Measurements from ENCODE around the gene MAP3K14.

DNA sequence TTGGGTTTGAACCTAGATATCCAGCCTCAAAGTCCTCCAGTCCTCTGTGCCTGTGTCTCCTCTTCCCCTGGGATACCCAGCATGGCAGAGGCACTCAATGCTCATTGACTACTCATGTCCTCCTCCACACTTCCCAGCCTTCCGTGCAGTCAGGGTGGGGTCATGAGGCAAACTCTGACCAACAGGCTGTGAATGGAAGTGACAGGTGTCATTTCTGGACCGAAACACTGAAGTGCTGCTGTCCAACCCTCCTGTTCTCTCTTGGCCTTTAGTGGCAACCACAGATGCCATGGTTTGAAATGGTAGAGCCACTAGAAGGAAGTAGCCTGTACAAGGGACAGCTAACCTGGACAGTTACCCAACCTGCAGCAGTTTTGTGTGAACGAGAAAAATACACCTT is 46.7 kb upstream of the MAP3K14 start:
- TF ChIP-seq POLR2A (IDR thresholded peaks at IDR 0.05) = no peak
- TF ChIP-seq, protein P1, sequence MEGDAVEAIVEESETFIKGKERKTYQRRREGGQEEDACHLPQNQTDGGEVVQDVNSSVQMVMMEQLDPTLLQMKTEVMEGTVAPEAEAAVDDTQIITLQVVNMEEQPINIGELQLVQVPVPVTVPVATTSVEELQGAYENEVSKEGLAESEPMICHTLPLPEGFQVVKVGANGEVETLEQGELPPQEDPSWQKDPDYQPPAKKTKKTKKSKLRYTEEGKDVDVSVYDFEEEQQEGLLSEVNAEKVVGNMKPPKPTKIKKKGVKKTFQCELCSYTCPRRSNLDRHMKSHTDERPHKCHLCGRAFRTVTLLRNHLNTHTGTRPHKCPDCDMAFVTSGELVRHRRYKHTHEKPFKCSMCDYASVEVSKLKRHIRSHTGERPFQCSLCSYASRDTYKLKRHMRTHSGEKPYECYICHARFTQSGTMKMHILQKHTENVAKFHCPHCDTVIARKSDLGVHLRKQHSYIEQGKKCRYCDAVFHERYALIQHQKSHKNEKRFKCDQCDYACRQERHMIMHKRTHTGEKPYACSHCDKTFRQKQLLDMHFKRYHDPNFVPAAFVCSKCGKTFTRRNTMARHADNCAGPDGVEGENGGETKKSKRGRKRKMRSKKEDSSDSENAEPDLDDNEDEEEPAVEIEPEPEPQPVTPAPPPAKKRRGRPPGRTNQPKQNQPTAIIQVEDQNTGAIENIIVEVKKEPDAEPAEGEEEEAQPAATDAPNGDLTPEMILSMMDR (IDR thresholded peaks at IDR 0.05 in 4 of 5, conservative IDR thresholded peaks at IDR 0.05 in 1 of 5) = no peak

Measured in gastrocnemius medialis (tissue), 4 donors.